HG02852 (cell line): ENCODE data around the gene PHF21B.
"Not testable (repeated sequence)": the region's sequence is repeated elsewhere in the genome, so short reads cannot be mapped to it uniquely, and the experiment has no call there.

ENCODE experiments used
- ATAC-seq: cut with Tn5 transposase; IDR thresholded peaks from one replicate; pipeline ENCODE4 v1.9.1; 2021; ENCODE audit warnings: mild to moderate bottlenecking, moderate library complexity; ENCODE audit not compliant: unreplicated experiment

The PHF21B gene

DNA sequence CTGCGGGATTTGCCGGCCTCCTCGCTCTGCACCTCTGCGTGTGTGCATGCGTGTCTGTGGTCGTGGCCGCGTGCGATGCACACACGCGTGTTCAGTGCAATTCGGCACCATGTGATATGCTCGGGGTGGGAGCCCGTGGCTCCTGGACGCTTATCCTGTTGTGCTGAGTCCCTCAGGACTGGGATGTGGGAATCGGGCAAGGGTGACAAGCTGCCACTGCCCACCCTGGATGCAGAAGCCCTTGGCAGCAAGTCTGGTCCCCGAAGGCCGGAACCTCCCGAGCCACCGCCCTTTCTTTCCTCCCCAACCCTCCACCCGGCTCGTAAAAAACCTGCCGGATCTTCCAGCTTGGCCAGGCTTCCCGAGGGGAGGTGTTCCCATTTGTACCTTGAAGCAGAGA is 128.2 kb downstream of the PHF21B start:
- ATAC-seq: no peak

DNA sequence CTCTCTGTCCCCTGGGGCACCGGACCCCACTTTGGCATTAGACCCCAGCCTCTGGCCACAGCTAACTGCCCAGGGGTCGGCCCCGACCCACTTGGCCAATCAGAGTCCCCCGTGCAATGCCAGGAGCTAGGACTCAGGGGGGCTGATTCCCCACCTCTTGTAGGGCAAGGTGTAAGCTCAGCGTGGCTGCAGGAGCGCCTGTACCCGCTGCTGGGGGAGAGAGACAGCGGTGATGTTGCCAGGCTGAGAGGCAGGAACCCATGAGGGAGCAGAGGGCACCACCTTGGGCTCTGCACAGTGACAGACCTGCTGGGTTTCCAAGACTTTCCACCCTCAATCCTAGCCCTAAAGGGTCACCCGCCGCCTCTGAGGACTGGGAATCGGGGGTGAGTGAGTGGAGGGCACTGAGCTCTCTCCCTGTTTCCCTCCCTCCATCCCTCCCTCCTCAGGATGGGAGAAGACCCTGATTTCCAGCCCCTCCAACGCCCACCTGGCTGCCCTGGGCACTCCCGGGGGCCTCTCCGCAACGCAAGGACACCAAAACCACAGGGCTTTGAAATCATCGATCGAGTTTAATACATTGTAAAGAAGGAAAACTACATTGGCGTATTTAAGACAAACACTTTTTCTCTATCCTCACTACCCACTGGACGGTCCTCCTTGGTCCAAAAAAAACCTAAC is 129.1 kb downstream of the PHF21B start:
- ATAC-seq: no peak

DNA sequence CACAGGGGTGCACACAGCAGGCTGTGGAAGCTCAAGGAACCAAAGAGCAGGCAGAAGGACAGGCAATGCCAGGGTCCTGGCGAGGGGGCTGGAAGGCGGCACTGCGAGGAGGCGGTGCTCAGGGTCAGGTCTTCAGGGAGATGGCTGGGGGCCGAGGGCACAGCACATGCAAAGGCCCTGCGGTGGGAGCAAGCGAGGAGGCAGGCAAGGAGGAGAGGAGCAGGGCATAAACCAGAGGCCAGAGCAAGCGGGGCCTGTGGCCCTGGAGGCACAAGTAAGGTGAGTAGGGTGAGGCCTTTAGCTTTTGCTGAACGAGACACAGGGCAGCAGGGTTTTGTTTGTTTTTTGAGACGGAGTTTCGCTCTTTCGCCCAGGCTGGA is 130.5 kb downstream of the PHF21B start:
- no peak for ATAC-seq

DNA sequence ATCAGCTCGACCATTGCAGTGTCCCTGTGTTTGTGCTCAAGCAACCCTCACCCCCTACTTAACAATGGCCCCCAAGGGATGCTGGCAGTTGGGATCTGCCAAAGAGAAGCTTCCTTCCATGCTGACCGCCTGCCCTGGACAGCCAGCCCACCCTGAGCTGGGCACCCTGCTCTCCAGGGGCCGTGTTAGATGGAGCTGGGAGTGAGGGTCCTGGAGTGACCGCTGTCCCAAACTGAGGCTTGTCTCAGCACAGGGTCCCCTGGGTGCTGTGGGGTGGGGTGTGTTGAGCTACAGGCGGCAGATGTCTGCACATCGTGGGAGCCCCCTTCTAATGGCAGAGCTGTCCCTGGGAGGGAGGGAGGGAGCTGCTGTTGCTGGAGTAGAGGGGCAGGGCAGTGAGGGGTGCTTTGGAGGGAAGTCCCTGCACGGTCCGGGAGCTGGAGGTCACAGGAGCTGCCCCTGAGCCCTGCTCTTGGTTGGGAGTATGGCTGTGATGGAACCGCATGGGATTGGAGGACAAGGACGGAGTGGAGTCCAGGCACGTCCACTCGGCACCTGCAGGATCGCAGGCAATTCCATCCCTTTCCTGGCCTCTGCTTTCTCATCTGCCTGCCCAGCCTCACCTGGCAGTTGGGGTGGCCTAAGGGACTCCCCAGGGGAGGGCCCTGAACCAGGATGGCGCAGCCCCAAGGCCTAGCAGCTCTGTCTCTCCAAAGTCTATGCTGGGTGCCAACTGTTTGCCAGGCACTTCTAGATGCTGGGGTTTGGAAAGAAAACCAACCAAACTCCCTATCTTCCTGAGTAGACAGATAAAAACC is 131.1 kb downstream of the PHF21B start:
- no peak for ATAC-seq

DNA sequence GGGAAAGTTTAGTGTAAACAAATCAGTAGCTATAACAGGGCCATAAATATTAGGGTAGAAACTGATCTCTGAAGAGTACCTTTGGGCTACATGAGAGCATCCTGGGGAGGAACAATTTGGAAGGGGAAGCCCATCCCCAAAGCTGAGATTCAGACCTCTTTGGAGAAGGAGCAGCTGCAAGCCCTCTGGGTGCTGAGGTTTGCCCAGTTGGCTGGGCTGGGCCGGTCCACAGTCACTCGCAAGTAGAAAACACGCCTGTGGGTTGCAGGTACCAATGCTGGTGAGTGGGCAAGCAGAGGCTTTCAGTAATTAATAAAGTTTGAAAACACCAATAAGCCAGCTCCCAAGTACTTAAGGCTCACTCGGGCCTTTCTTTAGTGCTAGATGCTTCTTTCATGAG is 132.9 kb downstream of the PHF21B start:
- ATAC-seq: no peak

DNA sequence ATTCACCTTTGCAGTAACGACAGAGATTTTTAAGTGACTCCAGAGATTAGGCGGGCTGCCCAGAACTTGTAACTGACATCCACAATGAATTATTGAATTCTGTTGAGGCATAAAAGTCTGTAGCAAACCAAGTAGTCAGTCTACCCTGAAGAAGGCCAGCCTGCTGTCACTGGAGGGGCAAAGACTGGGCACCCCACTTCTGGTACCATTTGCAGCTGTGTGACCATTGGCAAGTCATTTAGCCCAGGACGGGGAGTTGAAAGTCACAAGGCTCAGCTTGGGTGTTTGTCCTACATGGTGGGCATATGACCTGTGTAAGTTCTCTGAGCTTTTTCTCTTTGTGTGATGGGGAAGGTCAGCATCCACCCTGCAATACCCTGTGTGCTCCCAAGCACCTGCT is 138.0 kb downstream of the PHF21B start:
- no peak for ATAC-seq

DNA sequence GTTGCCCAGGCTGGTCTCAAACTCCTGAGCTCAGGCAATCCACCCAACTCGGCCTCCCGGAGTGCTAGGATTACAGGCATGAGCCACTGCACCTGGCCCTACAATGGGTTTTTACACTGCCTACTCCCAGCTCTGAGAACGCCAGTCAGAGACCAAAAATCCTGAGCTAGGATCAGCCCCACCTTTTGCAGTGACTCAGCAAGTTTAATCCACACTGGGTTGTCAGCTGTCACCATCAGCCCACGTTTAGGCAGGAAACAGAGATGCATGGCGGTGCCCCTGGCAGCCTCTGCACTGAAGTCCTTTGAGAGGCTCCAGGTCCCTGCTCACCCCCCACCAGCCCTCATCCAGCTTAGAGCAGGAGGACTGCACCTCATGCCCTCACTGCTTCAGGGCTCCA is 139.8 kb downstream of the PHF21B start:
- no peak for ATAC-seq

DNA sequence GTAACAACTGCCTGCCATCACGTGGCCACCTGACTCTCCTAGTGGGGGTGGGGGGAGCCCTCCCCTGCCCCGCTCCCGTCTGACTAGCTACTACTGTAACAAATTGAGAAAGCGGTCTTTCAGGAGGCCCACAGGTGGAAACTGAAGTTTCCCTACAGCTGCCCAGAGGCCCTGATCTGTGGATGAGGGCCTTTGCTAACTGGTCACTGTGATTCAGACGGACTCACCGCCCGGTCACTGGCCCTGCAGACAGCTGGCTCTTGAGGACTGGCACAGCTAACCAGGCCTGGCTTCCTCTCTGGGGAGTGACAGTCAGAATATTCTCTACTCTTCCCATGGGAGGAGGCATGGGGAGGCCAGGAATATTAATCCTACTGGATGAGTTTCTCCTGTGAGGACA is 140.6 kb downstream of the PHF21B start:
- no peak for ATAC-seq

DNA sequence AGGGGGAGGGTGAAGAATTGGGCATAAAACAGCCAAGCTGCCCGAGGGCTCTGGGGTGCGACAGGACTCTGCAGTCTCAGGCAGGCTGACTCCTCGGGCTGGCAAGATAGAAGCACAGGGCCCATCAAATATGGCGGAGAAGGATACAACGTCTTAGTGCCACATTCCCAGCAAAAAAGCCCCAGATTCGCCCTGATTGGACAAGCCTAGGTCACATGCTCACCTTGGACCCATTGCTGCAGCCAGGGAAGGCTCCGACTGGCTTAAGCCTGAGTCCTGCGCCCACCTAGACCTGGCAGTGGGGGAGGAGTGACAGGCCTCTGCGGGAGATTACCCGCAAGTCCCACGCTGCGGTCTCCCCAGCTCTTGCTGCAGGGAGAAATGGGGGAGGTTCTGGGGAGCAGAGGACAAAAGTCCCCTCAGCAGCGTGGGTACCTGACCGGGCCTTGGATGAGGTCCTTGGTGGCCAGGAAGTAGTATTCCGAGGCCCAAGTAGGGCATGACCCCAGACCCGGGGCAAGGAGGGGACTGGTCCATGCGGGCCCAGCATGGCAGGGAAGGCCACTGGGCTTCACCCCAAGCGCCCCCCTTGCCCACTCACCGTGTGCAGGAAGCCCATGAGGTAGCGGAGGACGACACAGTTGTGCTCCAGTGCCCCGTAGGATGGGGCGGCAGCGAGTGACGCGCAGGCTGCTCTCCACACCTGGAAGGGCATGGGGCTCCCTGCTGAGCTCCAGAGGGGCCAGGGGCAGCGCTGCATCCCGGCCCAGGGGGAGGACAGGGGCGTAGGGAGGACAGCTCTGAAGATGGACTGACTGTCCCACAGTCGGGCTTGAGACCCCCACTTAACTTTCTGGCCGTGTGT is 144.4 kb downstream of the PHF21B start:
- no peak for ATAC-seq

DNA sequence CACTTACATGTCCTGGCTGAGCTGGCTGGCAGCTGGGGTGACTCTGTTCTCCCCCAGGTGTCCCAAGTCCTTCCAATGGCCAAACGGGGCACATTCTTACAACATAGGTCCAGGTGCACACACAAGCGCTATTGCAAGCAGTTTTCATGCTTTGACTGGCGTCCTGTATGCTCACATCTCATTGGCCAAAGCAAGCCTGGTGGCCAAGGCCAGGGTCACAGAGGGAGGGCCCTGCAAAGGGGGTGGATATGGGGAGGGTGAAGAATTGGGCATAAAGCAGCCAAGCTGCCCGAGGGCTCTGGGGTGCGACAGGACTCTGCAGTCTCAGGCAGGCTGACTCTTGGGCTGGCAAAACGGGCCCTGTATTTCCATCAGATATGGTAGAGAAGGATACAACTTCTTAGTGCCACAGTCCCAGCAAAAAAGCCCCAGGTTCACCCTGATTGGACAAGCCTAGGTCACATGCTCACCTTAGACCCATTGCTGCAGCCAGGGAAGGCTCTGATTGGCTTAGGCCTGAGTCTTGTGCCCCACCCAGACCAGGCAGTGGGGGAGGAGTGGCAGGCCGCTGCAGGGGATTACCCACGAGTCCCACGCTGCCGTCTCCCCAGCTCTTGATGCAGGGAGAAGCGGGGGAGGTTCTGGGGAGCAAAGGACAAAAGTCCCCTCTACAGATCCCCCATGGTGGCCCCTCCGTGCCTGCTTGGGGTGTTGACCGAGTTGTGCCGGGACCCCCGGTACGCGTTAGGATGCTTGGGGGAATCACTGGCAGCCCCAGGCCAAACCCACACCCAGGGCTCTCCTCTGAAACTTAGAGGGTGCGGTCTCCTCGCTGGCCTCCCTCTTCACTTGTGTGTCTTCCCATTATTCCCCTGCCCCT is 146.6 kb downstream of the PHF21B start:
- no peak for ATAC-seq

DNA sequence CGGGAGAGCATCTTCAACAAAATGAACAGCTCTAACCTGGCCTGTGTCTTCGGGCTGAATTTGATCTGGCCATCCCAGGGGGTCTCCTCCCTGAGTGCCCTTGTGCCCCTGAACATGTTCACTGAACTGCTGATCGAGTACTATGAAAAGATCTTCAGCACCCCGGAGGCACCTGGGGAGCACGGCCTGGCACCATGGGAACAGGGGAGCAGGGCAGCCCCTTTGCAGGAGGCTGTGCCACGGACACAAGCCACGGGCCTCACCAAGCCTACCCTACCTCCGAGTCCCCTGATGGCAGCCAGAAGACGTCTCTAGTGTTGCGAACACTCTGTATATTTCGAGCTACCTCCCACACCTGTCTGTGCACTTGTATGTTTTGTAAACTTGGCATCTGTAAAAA is 147.5 kb downstream of the PHF21B start:
- no peak for ATAC-seq

DNA sequence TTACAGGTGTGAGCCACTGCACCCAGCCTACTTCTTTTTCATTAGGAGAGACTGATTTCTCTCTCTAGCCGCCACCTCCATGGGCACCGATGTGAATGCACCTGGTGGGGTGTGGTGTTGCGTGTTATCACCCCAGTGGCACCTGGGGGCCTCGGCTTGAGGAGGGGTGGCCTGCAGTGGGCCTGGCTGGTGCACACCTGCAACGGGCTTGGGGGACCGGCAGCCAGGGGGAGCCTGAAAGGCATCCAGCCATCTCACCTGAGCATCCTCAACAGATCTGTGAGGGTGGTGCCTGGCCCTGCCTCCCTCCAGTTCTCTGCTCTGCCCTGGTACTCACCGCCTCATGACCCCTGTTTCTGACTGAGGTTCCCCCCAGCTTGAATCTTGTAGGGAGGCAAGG is 148.6 kb downstream of the PHF21B start:
- no peak for ATAC-seq

DNA sequence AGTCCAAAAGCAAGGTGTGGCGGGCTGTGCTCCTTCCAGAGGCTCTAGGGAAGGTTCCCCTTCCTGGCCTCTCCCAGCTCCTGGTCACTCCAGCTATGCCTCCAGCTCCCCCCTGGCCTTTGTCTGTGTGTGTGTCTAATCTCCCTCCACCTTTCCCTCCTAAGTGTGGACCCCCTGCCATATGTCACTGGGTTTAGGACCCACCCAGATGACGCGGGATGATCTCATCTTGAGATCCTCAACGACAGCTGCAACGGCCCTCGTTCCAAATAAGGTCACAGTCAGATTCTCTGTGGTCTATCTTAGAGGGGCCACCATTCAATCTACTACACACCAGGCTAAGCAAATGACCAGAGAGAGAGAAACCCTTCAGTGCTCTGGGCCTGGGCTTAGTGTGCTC is 149.5 kb downstream of the PHF21B start:
- ATAC-seq: no peak

DNA sequence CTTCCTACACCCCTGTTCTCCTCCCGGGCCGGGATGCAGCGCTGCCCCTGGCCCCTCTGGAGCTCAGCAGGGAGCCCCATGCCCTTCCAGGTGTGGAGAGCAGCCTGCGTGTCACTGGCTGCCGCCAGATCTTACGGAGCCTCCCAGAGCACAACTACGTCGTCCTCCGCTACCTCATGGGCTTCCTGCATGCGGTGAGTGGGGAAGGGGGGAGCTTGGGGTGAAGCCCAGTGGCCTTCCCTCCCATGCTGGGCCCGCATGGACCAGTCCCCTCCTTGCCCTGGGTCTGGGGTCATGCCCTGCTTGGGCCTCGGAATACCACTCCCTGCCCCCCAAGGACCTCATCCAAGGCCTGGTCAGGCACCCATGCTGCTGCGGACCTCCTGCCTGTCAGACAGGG is 150.2 kb downstream of the PHF21B start:
- ATAC-seq: no peak

DNA sequence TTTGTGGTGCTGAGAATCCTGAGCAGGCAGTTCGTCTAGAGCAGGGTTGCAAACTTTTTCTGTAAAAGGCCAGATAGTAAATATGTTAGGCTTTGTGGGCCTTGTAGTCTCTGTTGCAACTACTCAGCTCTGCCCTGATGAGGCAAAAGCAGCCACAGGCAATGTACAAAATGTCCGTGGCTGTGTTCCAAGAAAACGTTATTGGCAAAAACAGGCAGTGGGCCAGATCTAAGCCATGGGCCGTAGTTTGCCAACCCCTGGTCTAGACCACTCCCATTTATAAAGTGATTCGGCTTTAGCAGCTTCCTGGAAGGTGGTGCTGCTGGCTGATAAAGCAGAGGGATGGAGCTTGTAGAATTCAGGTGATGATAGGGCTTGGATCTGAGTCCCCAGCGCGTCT is 151.0 kb downstream of the PHF21B start:
- not testable (repeated sequence) for ATAC-seq

DNA sequence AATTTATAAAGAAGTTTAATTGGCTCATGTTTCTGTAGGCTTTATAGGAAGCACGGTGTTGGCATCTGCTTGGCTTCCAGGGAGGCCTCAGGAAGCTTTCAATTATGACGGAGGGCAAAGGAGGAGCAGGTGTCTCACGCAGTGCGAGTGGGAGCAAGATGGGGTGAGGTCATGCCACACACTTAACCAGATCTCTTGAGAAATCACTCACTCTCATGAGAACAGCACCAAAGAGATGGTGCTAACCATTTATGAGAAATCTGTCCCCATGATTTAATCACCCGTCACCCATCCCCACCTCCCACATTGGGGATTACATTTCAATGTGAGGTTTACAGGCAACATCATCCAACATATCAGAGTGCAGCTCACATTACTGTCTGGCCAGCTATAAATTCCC is 153.9 kb downstream of the PHF21B start:
- no peak for ATAC-seq

DNA sequence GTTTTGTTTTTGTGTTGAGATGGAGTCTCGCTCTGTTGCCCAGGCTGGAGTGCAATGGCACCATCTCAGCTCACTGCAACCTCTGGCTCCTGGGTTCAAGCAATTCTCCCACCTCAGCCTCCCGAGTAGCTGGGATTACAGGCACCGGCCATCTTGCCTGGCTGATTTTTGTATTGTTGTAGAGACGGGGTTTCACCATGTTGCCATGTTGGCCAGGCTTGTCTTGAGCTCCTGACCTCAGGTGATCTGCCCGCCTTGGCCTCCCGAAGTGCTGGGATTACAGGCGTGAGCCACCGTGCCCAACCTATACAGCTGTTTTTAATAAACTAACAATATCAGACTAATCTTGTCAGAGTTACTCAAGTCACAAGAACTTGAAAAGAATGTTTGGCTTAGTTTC is 155.2 kb downstream of the PHF21B start:
- ATAC-seq: not testable (repeated sequence)

DNA sequence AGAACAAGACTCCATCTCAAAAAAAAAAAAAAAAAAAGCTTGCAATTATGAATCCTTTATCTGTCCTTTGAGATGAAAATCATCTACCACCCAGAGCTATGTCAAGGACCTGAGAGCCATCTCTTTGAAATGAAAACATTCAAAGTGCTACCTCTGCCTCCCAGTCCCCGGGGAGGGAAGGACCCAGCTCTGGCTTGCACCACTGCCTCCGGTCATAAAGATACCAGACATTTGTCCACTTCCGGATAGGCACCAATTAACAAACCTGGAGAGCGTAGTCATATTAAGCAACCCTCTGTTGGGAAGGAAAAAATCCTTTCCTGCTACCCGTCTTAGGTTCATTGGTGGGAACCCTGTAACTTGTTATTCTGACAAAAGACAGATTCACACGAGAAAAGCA is 158.9 kb downstream of the PHF21B start:
- ATAC-seq: no peak

DNA sequence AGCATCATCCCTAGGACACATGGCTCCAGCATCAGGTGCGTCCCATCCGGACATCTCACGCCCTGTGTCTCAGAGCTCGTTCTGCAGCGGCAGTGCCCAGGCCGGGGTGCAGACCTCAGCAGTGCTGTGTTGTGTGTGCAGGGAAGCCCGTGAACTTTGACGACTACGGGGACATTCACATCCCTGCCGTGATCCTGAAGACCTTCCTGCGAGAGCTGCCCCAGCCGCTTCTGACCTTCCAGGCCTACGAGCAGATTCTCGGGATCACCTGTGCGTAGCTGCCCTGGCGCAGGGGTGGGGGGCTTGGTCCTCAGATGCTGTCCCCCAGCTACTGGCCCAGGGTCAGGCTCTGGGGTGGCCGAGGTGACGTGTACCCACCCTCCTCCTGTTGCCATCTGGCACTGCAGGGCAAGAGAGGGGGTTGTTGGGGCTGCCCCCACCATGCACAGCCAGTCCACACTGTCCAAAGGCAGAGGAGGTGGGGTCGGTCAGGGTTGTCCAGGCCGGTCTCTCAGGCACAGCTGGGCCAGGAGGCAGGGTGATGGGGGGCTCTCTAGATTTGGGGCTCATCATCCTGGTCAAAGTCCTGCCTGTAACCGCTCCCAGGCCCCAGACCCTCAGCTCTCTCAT is 160.9 kb downstream of the PHF21B start:
- ATAC-seq: no peak

DNA sequence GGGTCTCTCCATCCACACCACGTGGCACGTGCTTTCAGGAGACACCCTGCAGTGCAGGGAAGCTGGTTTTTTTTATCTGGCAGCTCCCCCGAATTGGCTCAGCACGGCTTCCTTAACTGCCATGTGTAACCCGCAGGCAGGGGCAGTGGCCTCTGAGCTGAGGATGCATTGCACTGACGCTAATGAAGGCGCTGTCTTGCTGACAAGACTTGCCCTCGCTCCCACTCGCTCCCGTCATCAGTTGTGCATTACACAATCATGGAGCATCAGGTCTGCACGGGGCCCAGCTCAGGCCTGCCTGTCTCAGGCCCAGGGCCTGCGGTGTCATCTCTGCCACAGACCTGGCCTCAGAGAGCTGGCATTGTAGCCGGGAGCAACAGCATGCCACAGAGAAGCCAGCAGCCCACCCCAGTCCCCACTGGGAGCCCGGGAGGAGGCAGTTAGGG is 161.5 kb downstream of the PHF21B start:
- ATAC-seq: no peak
